Bronchial epithelial cell (primary cell): ENCODE data around the gene NBAS. TPM values are rescaled to one million over a fixed set of nuclear protein-coding genes. Genes with fewer than 3 reads are reported as not detected.

Experiments used
- DNase-seq: peaks from one replicate; pipeline ENCODE4 v3.0.0-alpha.2; 2010; ENCODE audit warnings: low read depth
- FAIRE-seq: peaks from 2 replicates; lab custom pipeline; 2011; peaks lifted over from hg19 to GRCh38; lab: Jason Lieb, UNC
- H3K27me3 ChIP-seq: 2 replicates; pipeline ENCODE4 v1.5.1; 2011; ENCODE audit warnings: low read length; ENCODE audit not compliant: control insufficient read depth, insufficient read depth
- H3K36me3 ChIP-seq: 2 replicates; pipeline ENCODE4 v1.5.1; 2011; ENCODE audit warnings: low read length; ENCODE audit not compliant: control insufficient read depth, insufficient read depth
- H3K4me3 ChIP-seq: 2 replicates; pipeline ENCODE4 v1.5.1; 2011; ENCODE audit warnings: mild to moderate bottlenecking, low read depth, low read length, control low read depth
- CTCF ChIP-seq: IDR thresholded peaks from 2 replicates; pipeline ENCODE4 v1.5.1; 2011; ENCODE audit warnings: mild to moderate bottlenecking, moderate library complexity, low read length, control low read depth, inconsistent platforms; ENCODE audit not compliant: insufficient read depth, severe bottlenecking
- total RNA-seq: library from RNA; depleted of rRNA; stranded (reverse); fragments of >200 nt; gene quantifications from 2 replicates; pipeline ENCODE4 v1.2.1, GENCODE V29; 2014

NBAS gene
- total RNA-seq, 1 donor from 2014 or later, result 78.2 TPM

DNA sequence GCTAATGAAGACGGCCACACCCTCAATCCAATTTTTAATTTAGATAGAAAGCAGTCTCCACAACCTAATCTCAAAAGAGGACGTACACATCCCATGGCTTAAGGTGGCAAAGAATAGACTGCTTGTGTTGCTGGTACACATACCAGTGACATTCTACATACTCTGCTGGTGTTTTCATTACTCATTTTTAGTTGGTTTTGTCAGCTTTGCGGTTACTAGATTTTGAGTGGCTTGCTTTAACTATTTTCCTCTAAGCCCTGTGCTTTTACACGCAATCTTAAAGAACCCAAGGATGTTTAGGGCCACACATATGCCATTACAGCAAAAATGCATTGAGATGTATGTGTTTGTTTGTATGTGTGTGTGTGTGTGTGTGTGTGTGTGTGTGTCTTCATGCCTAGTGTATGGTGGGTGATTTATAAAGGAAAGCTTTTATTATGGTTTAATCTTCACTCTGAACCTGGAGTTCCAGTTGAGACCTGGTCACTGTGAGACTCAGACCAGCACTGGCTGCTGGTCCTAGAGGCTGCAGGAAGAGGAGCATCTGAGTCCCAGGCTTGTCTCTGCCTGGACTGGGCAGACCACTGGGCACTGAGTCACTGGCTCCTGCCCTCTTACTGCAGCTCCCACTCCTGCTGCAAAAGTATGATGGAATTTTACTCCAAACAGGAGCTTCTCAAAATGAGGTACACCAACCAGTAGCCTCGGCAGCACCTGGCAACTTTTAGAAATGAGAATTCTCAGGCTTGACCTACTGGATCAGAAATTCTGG is 415.9 kb downstream of the NBAS start:
- Histone ChIP-seq H3K36me3 (no peaks in the 10 kb centered on the region), H3K4me3 (no peak overlapping the region), H3K27me3 (no peaks in the 10 kb centered on the region)
- DNase-seq, result no peak
- no peak for FAIRE-seq
- no peak for TF ChIP-seq CTCF

GRCh38 chr2:15142069-15142689 is 419.0 kb downstream of the NBAS start:
- TF ChIP-seq CTCF, result no peak
- H3K4me3 ChIP-seq, result no peak overlapping the region
- H3K27me3 ChIP-seq, result no peaks in the 10 kb centered on the region
- FAIRE-seq (peak; percentile 7), DNase-seq (peak; percentile 55)
- H3K36me3 ChIP-seq, result no peaks in the 10 kb centered on the region

- H3K36me3 ChIP-seq, result no peaks in the 10 kb centered on the region
- H3K27me3 ChIP-seq, result no peaks in the 10 kb centered on the region
- no peak for TF ChIP-seq CTCF
- H3K4me3 ChIP-seq, result no peak overlapping the region
- no peak for DNase-seq
- peak; percentile 73 for FAIRE-seq
Observed at GRCh38 chr2:15141211-15141610, 419.9 kb downstream of the NBAS start.

GRCh38 chr2:15136639-15137038 is 424.5 kb downstream of the NBAS start:
- DNase-seq (no peak), FAIRE-seq (no peak)
- Histone ChIP-seq H3K4me3 (no peak overlapping the region), H3K27me3 (peaks cover 2% of the 10 kb centered on the region), H3K36me3 (no peaks in the 10 kb centered on the region)
- no peak for TF ChIP-seq CTCF

- FAIRE-seq, result no peak
- H3K36me3 ChIP-seq, result no peaks in the 10 kb centered on the region
- no peak for DNase-seq
- H3K27me3 ChIP-seq, result peaks cover 2% of the 10 kb centered on the region
- no peak for TF ChIP-seq CTCF
- no peak overlapping the region for H3K4me3 ChIP-seq
Observed at GRCh38 chr2:15134957-15135356, 426.2 kb downstream of the NBAS start.
